ENCODE results near the gene OBSCN.

GRCh38 chr1:228329887-228330286 is 122.0 kb downstream of the OBSCN start:
- TF ChIP-seq CTCF (IDR thresholded peaks at IDR 0.05) = no peak
- TF ChIP-seq EZH2phosphoT487 (IDR thresholded peaks at IDR 0.05) = no peak
- no peak for TF ChIP-seq EZH2 (IDR thresholded peaks at IDR 0.05)
